ENCODE measurements around the gene CORO1C. TPM values are rescaled to one million over a fixed set of nuclear protein-coding genes. Genes with fewer than 3 reads are reported as not detected.
A peak's percentile ranks its signal among the peaks of the same experiment; 100 is the strongest.

Gene CORO1C
- total RNA-seq, 1 donor from 2014 or later, result 380 TPM

DNA sequence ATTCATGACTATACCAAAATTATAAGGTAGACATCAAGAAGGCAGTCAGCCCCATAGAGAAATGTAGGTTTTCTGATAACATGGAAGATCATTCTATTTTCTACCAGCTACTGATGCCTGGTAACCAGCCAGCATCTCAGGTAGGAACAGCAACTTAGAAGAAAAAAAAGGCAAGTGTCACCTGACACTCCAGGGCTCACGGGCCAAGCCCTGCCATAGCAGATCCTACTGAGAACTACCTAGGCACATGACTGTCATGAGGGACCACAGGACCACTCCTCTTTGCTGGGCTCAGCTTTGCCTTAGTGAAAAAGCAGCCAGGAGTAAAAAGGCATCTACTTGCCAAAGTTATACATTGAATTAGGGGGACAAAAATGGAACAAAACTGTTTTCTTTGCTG, 33.4 kb downstream of the CORO1C start:
- TF ChIP-seq, protein P1, sequence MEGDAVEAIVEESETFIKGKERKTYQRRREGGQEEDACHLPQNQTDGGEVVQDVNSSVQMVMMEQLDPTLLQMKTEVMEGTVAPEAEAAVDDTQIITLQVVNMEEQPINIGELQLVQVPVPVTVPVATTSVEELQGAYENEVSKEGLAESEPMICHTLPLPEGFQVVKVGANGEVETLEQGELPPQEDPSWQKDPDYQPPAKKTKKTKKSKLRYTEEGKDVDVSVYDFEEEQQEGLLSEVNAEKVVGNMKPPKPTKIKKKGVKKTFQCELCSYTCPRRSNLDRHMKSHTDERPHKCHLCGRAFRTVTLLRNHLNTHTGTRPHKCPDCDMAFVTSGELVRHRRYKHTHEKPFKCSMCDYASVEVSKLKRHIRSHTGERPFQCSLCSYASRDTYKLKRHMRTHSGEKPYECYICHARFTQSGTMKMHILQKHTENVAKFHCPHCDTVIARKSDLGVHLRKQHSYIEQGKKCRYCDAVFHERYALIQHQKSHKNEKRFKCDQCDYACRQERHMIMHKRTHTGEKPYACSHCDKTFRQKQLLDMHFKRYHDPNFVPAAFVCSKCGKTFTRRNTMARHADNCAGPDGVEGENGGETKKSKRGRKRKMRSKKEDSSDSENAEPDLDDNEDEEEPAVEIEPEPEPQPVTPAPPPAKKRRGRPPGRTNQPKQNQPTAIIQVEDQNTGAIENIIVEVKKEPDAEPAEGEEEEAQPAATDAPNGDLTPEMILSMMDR (IDR thresholded peaks at IDR 0.05; ENCODE audit: unreplicated experiment), result no peak
- H3K36me3 Mint-ChIP-seq (ENCODE audit: low read depth, unreplicated experiment), result peaks cover 57% of the 10 kb centered on the region
- no peak for DNase-seq (ENCODE audit: low spot score)
- peak overlapping the region; percentile 64 for H3K4me3 Mint-ChIP-seq (ENCODE audit: unreplicated experiment)
- no peak overlapping the region for H3K27ac Mint-ChIP-seq (ENCODE audit: unreplicated experiment)
- H3K27me3 Mint-ChIP-seq (ENCODE audit: unreplicated experiment), result peaks cover 11% of the 10 kb centered on the region
- no peaks in the 10 kb centered on the region for H3K9me3 Mint-ChIP-seq (ENCODE audit: unreplicated experiment)
- H3K4me1 Mint-ChIP-seq (ENCODE audit: unreplicated experiment), result peaks cover 81% of the 10 kb centered on the region

GRCh38 chr12:108696996-108697290, 34.4 kb downstream of the CORO1C start:
- TF ChIP-seq, protein P1 (IDR thresholded peaks at IDR 0.05; ENCODE audit: unreplicated experiment), result no peak
- Mint-ChIP-seq H3K27me3 (ENCODE audit: unreplicated experiment) (peaks cover 12% of the 10 kb centered on the region), H3K36me3 (ENCODE audit: low read depth, unreplicated experiment) (peaks cover 63% of the 10 kb centered on the region), H3K4me3 (ENCODE audit: unreplicated experiment) (peak overlapping the region; percentile 5), H3K27ac (ENCODE audit: unreplicated experiment) (peak overlapping the region; percentile 67), H3K4me1 (ENCODE audit: unreplicated experiment) (peaks cover 79% of the 10 kb centered on the region), H3K9me3 (ENCODE audit: unreplicated experiment) (no peaks in the 10 kb centered on the region)
- no peak for DNase-seq (ENCODE audit: low spot score)

DNA sequence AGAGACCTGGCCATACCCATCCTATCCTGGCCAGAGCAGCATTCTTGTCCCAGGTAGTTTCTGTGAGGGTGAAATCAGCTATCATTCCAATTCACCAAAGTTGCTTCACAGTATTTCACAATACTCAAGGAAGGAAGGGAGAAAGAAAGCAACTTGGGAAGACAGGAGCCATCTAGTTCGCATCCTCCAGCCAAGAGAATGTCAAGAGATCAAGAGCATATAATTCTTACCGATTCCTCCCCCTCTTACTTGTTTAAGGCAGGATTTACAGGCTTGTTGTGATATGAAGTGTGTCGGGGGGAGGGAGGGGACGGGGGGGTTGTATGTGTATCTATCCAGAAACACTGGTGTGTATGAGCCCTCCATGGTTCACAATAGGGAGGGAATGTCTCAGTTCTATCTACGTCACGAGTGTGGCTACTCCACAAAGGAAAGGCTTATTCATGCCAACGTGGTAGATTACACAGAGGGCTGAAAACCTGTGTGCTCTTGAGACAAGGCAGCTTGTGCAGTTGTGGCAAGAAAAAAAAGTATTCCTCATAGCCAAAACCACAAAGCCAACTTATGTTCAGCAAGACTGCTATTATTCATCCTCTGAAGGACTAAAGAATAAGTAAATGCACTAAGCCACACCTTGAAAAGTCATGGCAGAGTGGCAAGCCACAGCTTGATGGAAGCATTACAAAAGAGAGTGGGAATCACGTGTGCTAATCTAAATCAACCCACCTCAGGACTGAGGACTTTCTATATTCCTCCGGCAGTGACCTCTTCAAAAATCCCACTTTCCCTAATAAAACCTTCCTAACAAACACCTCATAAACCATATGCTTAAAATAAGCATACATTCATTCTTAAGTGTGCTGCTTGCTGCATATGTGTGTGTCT, 35.0 kb downstream of the CORO1C start:
- H3K36me3 Mint-ChIP-seq (ENCODE audit: low read depth, unreplicated experiment), result peaks cover 67% of the 10 kb centered on the region
- H3K4me3 Mint-ChIP-seq (ENCODE audit: unreplicated experiment), result peak overlapping the region; percentile 5
- H3K27me3 Mint-ChIP-seq (ENCODE audit: unreplicated experiment), result peaks cover 13% of the 10 kb centered on the region
- TF ChIP-seq, protein P1 (IDR thresholded peaks at IDR 0.05; ENCODE audit: unreplicated experiment), result no peak
- H3K27ac Mint-ChIP-seq (ENCODE audit: unreplicated experiment), result peak overlapping the region; percentile 67
- H3K9me3 Mint-ChIP-seq (ENCODE audit: unreplicated experiment), result no peaks in the 10 kb centered on the region
- no peak for DNase-seq (ENCODE audit: low spot score)
- peaks cover 80% of the 10 kb centered on the region for H3K4me1 Mint-ChIP-seq (ENCODE audit: unreplicated experiment)

GRCh38 chr12:108694812-108695278, 36.5 kb downstream of the CORO1C start:
- H3K27ac Mint-ChIP-seq (ENCODE audit: unreplicated experiment), result peak overlapping the region; percentile 52
- no peak for DNase-seq (ENCODE audit: low spot score)

More at GRCh38 chr12:108694812-108695278, 36.5 kb downstream of the CORO1C start:
- Mint-ChIP-seq H3K36me3 (ENCODE audit: low read depth, unreplicated experiment) (peaks cover 68% of the 10 kb centered on the region), H3K9me3 (ENCODE audit: unreplicated experiment) (no peaks in the 10 kb centered on the region), H3K4me1 (ENCODE audit: unreplicated experiment) (peaks cover 80% of the 10 kb centered on the region), H3K27me3 (ENCODE audit: unreplicated experiment) (peaks cover 12% of the 10 kb centered on the region), H3K4me3 (ENCODE audit: unreplicated experiment) (no peak overlapping the region)
- TF ChIP-seq, protein P1 (IDR thresholded peaks at IDR 0.05; ENCODE audit: unreplicated experiment), result no peak
